ENCODE results near the gene MPPED2.

The MPPED2 gene

GRCh38 chr11:30496935-30497334 lies 89.2 kb downstream of the MPPED2 start:
- H3K9ac ChIP-seq (ENCODE audit: low read depth, low read length): no peak overlapping the region
- H3K4me1 ChIP-seq (ENCODE audit: insufficient read depth, low read length): no peaks in the 10 kb centered on the region
- H3K36me3 ChIP-seq (ENCODE audit: insufficient read depth, low read length): no peaks in the 10 kb centered on the region
- H3K9me3 ChIP-seq (ENCODE audit: control insufficient read depth, insufficient read depth, low read length): no peaks in the 10 kb centered on the region

- Histone ChIP-seq H3K4me1 (ENCODE audit: insufficient read depth, low read length) (no peaks in the 10 kb centered on the region), H3K9ac (ENCODE audit: low read depth, low read length) (no peak overlapping the region), H3K9me3 (ENCODE audit: control insufficient read depth, insufficient read depth, low read length) (no peaks in the 10 kb centered on the region), H3K36me3 (ENCODE audit: insufficient read depth, low read length) (no peaks in the 10 kb centered on the region)
Observed at GRCh38 chr11:30495437-30495836, 90.7 kb downstream of the MPPED2 start.

DNA sequence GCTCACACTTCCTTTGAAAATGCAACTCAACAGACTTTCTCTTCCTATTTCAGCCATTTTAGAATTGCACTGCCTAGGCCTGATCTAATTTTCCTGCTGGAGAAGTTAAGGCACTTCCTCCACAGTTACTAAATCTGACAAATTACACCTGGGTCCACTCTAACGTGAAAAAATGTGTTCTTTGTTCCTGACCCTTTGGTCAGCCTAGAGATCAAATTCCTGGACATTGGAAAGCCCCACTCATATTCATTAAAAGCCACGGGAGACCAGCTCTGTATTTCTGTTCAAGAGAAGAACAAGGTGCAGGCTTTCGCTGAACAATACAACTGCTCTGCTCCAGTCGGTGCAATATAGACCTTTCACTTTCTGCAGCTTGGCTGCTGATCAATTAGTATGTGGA lies 96.6 kb downstream of the MPPED2 start:
- Histone ChIP-seq H3K9me3 (ENCODE audit: control insufficient read depth, insufficient read depth, low read length) (no peaks in the 10 kb centered on the region), H3K4me1 (ENCODE audit: insufficient read depth, low read length) (peaks cover 9% of the 10 kb centered on the region; the same call in 1 of the 2 replicates), H3K9ac (ENCODE audit: low read depth, low read length) (no peak overlapping the region), H3K36me3 (ENCODE audit: insufficient read depth, low read length) (no peaks in the 10 kb centered on the region)

- Histone ChIP-seq H3K9me3 (ENCODE audit: control insufficient read depth, insufficient read depth, low read length) (no peaks in the 10 kb centered on the region), H3K4me1 (ENCODE audit: insufficient read depth, low read length) (peaks cover 9% of the 10 kb centered on the region; the same call in 1 of the 2 replicates), H3K9ac (ENCODE audit: low read depth, low read length) (no peak overlapping the region), H3K36me3 (ENCODE audit: insufficient read depth, low read length) (no peaks in the 10 kb centered on the region)
Observed at GRCh38 chr11:30489076-30489475, 97.1 kb downstream of the MPPED2 start.

GRCh38 chr11:30488304-30488998 lies 97.7 kb downstream of the MPPED2 start:
- Histone ChIP-seq H3K9ac (ENCODE audit: low read depth, low read length) (no peak overlapping the region), H3K9me3 (ENCODE audit: control insufficient read depth, insufficient read depth, low read length) (no peaks in the 10 kb centered on the region), H3K4me1 (ENCODE audit: insufficient read depth, low read length) (peaks cover 9% of the 10 kb centered on the region; the same call in 1 of the 2 replicates), H3K36me3 (ENCODE audit: insufficient read depth, low read length) (no peaks in the 10 kb centered on the region)

- peaks cover 16% of the 10 kb centered on the region; the same call in 1 of the 2 replicates for H3K4me1 ChIP-seq (ENCODE audit: insufficient read depth, low read length)
- no peaks in the 10 kb centered on the region for H3K9me3 ChIP-seq (ENCODE audit: control insufficient read depth, insufficient read depth, low read length)
- no peaks in the 10 kb centered on the region for H3K36me3 ChIP-seq (ENCODE audit: insufficient read depth, low read length)
- H3K9ac ChIP-seq (ENCODE audit: low read depth, low read length): no peak overlapping the region
Observed at GRCh38 chr11:30487200-30487898, 98.8 kb downstream of the MPPED2 start.

DNA sequence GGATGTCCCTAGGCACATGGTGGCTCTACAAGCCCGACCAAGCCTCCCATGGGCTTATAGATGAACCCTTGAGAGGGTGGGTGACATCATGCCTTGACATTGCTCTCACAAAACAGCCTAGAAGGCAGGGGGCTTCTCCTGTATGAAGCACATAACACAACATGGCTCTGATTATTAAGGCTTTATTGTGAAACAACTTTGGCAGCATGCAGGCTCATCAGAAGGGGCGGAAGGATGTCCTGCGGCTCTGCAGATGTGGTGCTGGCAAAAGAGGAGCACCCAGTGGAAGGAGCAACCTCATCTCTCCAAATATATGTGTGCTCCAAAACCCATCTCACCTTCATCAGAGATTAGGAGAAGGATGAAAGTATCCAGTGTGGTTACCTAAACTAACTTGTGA lies 100.4 kb downstream of the MPPED2 start:
- peaks cover 28% of the 10 kb centered on the region; the same call in 1 of the 2 replicates for H3K4me1 ChIP-seq (ENCODE audit: insufficient read depth, low read length)
- no peaks in the 10 kb centered on the region for H3K36me3 ChIP-seq (ENCODE audit: insufficient read depth, low read length)
- H3K9ac ChIP-seq (ENCODE audit: low read depth, low read length): no peak overlapping the region
- H3K9me3 ChIP-seq (ENCODE audit: control insufficient read depth, insufficient read depth, low read length): no peaks in the 10 kb centered on the region

DNA sequence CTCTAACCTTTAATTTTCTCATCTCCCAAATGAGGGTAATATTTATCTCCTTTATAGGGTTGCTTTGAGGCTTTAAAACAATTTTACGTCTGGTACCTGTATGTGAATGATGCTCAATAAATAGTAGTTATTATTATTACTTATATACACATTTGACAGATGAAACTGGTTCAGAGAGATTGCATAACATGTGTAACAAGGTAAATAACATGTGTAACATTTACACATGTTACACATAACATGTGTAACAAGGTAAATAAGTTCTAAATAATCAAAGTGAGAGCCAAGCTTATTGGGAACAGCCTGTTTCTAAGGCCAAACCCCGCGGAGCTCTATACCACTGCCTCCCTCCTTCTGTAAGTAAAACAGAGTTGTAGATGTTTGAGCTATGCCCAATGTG lies 100.9 kb downstream of the MPPED2 start:
- H3K9ac ChIP-seq (ENCODE audit: low read depth, low read length): no peak overlapping the region
- H3K36me3 ChIP-seq (ENCODE audit: insufficient read depth, low read length): no peaks in the 10 kb centered on the region
- H3K4me1 ChIP-seq (ENCODE audit: insufficient read depth, low read length): peaks cover 33% of the 10 kb centered on the region; the same call in 1 of the 2 replicates
- H3K9me3 ChIP-seq (ENCODE audit: control insufficient read depth, insufficient read depth, low read length): no peaks in the 10 kb centered on the region

- Histone ChIP-seq H3K9ac (ENCODE audit: low read depth, low read length) (no peak overlapping the region), H3K36me3 (ENCODE audit: insufficient read depth, low read length) (no peaks in the 10 kb centered on the region), H3K9me3 (ENCODE audit: control insufficient read depth, insufficient read depth, low read length) (no peaks in the 10 kb centered on the region), H3K4me1 (ENCODE audit: insufficient read depth, low read length) (peaks cover 38% of the 10 kb centered on the region)
Observed at GRCh38 chr11:30483056-30483455, 103.1 kb downstream of the MPPED2 start.

- H3K9me3 ChIP-seq (ENCODE audit: control insufficient read depth, insufficient read depth, low read length): no peaks in the 10 kb centered on the region
- no peak overlapping the region for H3K9ac ChIP-seq (ENCODE audit: low read depth, low read length)
- H3K36me3 ChIP-seq (ENCODE audit: insufficient read depth, low read length): no peaks in the 10 kb centered on the region
- peaks cover 38% of the 10 kb centered on the region for H3K4me1 ChIP-seq (ENCODE audit: insufficient read depth, low read length)
Observed at GRCh38 chr11:30481796-30482195, 104.4 kb downstream of the MPPED2 start.

DNA sequence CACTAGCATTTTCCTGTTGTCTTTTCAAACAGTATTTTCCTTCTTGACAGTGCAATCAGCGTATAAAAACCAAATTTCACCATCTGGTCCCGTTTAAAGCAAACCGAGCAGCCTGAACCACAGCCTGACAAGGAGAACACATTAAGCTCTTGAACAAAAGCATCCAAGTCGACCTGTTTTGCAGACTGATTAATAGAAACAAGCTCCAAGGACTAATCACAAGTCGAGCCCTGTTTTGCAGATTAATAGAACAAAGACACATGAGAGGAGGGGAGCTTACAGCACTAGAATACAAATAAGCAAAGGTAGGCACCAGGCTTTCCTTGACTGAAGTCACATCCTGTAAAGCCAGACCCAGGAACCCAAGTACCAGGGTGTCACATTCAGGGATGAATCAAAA lies 104.8 kb downstream of the MPPED2 start:
- no peaks in the 10 kb centered on the region for H3K9me3 ChIP-seq (ENCODE audit: control insufficient read depth, insufficient read depth, low read length)
- H3K36me3 ChIP-seq (ENCODE audit: insufficient read depth, low read length): no peaks in the 10 kb centered on the region
- H3K4me1 ChIP-seq (ENCODE audit: insufficient read depth, low read length): peaks cover 38% of the 10 kb centered on the region
- H3K9ac ChIP-seq (ENCODE audit: low read depth, low read length): no peak overlapping the region

DNA sequence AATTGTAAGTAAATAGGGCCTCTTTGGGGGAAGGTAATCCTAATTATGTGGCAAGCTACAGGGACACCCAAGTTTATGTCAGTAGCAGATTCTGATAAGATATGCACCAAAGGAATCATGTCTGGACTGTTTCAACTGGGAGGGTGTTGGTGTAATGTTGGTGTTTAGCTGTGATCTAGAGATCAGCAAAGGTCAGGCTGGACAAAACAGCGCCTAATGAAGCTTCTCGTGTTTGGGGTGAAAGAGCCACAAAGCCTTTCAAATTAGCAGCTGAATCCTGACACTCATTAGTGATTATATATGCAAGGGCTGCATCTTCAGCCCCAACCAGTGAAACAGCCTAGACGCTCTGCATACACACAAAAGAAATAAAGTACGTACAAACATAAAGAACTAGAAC lies 106.3 kb downstream of the MPPED2 start:
- H3K9ac ChIP-seq (ENCODE audit: low read depth, low read length): no peak overlapping the region
- H3K36me3 ChIP-seq (ENCODE audit: insufficient read depth, low read length): no peaks in the 10 kb centered on the region
- H3K4me1 ChIP-seq (ENCODE audit: insufficient read depth, low read length): peaks cover 38% of the 10 kb centered on the region
- no peaks in the 10 kb centered on the region for H3K9me3 ChIP-seq (ENCODE audit: control insufficient read depth, insufficient read depth, low read length)

DNA sequence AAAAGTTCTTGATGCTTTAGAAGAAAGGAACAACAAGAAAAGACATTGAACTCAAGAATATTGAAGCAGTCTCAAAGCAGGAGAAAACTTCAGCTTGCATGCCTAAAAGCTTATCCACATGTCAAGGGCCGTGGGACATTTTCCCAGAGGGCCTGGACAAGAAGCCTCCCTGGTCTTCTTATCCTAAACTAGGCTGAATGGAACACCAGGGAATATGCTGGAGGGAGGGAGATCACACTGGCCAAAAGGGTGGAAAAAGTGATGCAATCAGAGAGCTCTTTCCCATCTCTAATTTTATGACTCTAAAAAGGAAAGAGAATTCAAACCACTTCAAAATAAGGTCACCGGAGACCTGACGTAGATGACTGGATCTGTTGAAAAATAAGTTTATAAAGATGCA lies 107.2 kb downstream of the MPPED2 start:
- Histone ChIP-seq H3K9ac (ENCODE audit: low read depth, low read length) (no peak overlapping the region), H3K4me1 (ENCODE audit: insufficient read depth, low read length) (peaks cover 38% of the 10 kb centered on the region), H3K9me3 (ENCODE audit: control insufficient read depth, insufficient read depth, low read length) (no peaks in the 10 kb centered on the region), H3K36me3 (ENCODE audit: insufficient read depth, low read length) (no peaks in the 10 kb centered on the region)

- H3K9ac ChIP-seq (ENCODE audit: low read depth, low read length): no peak overlapping the region
- H3K36me3 ChIP-seq (ENCODE audit: insufficient read depth, low read length): no peaks in the 10 kb centered on the region
- H3K9me3 ChIP-seq (ENCODE audit: control insufficient read depth, insufficient read depth, low read length): no peaks in the 10 kb centered on the region
- peaks cover 31% of the 10 kb centered on the region for H3K4me1 ChIP-seq (ENCODE audit: insufficient read depth, low read length)
Observed at GRCh38 chr11:30477061-30477460, 109.1 kb downstream of the MPPED2 start.
